GM23248 (cell line): ENCODE data around the gene MIA2. TPM values are rescaled to one million over a fixed set of nuclear protein-coding genes. Genes with fewer than 3 reads are reported as not detected.

Experiments
- DNase-seq: peaks from one replicate; pipeline ENCODE4 v3.0.0-alpha.2; 2015
- H2AFZ ChIP-seq: fragments of 200-600 bp; sonication (generic); 2 replicates; pipeline ENCODE4 v1.6.1; 2016; ENCODE audit warnings: antibody characterized with exemption
- H3F3A ChIP-seq: fragments of 200-600 bp; sonication (generic); 2 replicates; pipeline ENCODE4 v1.6.1; 2016; ENCODE audit warnings: mild to moderate bottlenecking, antibody characterized with exemption, mixed run types; ENCODE audit not compliant: insufficient read depth
- H3K27ac ChIP-seq: fragments of 200-600 bp; sonication (generic); 2 replicates; pipeline ENCODE4 v1.5.1; 2016; ENCODE audit warnings: mild to moderate bottlenecking
- H3K27me3 ChIP-seq: fragments of 200-600 bp; sonication (generic); replicated peaks from 2 replicates; pipeline ENCODE4 v1.6.1; 2016; ENCODE audit warnings: mild to moderate bottlenecking; ENCODE audit not compliant: insufficient read depth
- H3K36me3 ChIP-seq: fragments of 200-600 bp; sonication (generic); 2 replicates; pipeline ENCODE4 v1.6.1; 2016; ENCODE audit warnings: low read depth, mild to moderate bottlenecking
- H3K4me1 ChIP-seq: fragments of 200-600 bp; sonication (generic); 2 replicates; pipeline ENCODE4 v1.6.1; 2016; ENCODE audit warnings: mild to moderate bottlenecking; ENCODE audit not compliant: insufficient read depth
- H3K4me2 ChIP-seq: fragments of 200-600 bp; sonication (generic); one replicate; pipeline ENCODE4 v1.6.1; 2016; ENCODE audit warnings: mild to moderate bottlenecking; ENCODE audit not compliant: unreplicated experiment
- H3K4me3 ChIP-seq: fragments of 200-600 bp; sonication (generic); 2 replicates; pipeline ENCODE4 v1.5.1; 2016; ENCODE audit warnings: mild to moderate bottlenecking
- H3K79me2 ChIP-seq: fragments of 200-600 bp; sonication (generic); 2 replicates; pipeline ENCODE4 v1.6.1; 2016; ENCODE audit warnings: mild to moderate bottlenecking; ENCODE audit not compliant: insufficient read depth
- H3K9ac ChIP-seq: fragments of 200-600 bp; sonication (generic); 2 replicates; pipeline ENCODE4 v1.6.1; 2016; ENCODE audit warnings: mild to moderate bottlenecking
- H3K9me2 ChIP-seq: fragments of 200-600 bp; sonication (generic); 2 replicates; pipeline ENCODE4 v1.6.1; 2016; ENCODE audit warnings: mixed run types, mild to moderate bottlenecking, moderate library complexity; ENCODE audit not compliant: insufficient read depth
- H3K9me3 ChIP-seq: fragments of 200-600 bp; sonication (generic); one replicate; pipeline ENCODE4 v1.6.1; 2017; ENCODE audit warnings: low read depth
- H4K20me1 ChIP-seq: fragments of 200-600 bp; sonication (generic); 2 replicates; pipeline ENCODE4 v1.6.0; 2016; ENCODE audit not compliant: insufficient read depth
- EZH2 ChIP-seq: fragments of 200-600 bp; sonication (generic); IDR thresholded peaks from 2 replicates; pipeline ENCODE4 v1.6.1; 2018; ENCODE audit warnings: antibody characterized with exemption, mild to moderate bottlenecking; ENCODE audit not compliant: insufficient read depth, poor library complexity, severe bottlenecking
- EZH2phosphoT487 ChIP-seq: fragments of 200-600 bp; sonication (generic); IDR thresholded peaks from 2 replicates; pipeline ENCODE4 v1.6.1; 2018; ENCODE audit warnings: antibody characterized with exemption, moderate library complexity, mild to moderate bottlenecking, low read depth; ENCODE audit not compliant: insufficient read depth
- WGBS, 2 experiments: methylation state at CpG; one replicate each; pipeline ENCODE4 v1.1.6; 2015 to 2017; ENCODE audit warnings: low lambda C conversion rate in 2 of 2, low coverage in 1 of 2; ENCODE audit errors: missing lambda C conversion rate in 2 of 2; 5-methylcytosine and 5-hydroxymethylcytosine counted together
- in situ Hi-C: fragments of 300-500 bp; cut with MboI; formaldehyde crosslinking; loops from 2 replicates; pipeline ENCODE4 v1.15.0; 2020
- polyA plus RNA-seq: library from polyadenylated mRNA; unstranded; fragments of >200 nt; fragmentation: Nextera tagmentation; extraction: Ambion mirVana; gene quantifications from 2 replicates; pipeline ENCODE4 v1.2.1, GENCODE V29; 2016
- total RNA-seq: library from RNA; depleted of rRNA; stranded (reverse); fragments of >200 nt; shearing (Covaris generic); gene quantifications from 2 replicates; pipeline ENCODE4 v1.2.3, GENCODE V29; 2014

Gene MIA2
- total and polyA plus RNA-seq, 2 experiments from 2014 or later, result 16.2 to 21.4 TPM

DNA sequence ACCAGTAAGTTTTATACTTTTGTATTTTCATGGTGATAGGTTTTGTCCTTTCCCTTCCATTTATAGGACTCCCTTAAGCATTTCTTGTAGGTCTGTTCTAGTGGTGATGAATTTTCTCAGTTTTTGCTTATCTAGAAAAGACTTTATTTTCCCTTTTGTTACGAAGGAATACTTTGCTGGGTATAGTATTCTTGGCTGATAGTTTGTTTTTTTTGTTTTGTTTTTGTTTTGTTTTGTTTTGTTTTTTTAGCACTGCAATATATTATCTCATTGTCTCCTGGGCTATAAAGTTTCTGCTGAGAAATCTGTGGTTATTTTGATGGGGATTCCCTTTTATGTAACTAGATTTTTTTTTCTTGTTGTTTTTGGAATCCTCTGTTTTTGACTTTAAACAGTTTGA is 130.8 kb downstream of the MIA2 start:
- Histone ChIP-seq H3K4me1 (no peaks in the 10 kb centered on the region), H3K9me2 (no peaks in the 10 kb centered on the region), H3K27me3 (no peaks in the 10 kb centered on the region), H3K9ac (no peak overlapping the region), H3K4me2 (no peak overlapping the region), H3K79me2 (peaks cover 92% of the 10 kb centered on the region), H4K20me1 (0 out of 2 replicates have a peak, but pooled peaks cover 8% of the 10 kb centered on the region), H3F3A (peaks cover 7% of the 10 kb centered on the region; the same call in 1 of the 2 replicates), H3K4me3 (no peak overlapping the region), H3K9me3 (no peaks in the 10 kb centered on the region), H2AFZ (no peak overlapping the region), H3K27ac (no peak overlapping the region), H3K36me3 (0 out of 2 replicates have a peak, but pooled peaks cover 2% of the 10 kb centered on the region)
- in situ Hi-C loops, result no loop called here
- TF ChIP-seq EZH2 (no peak), EZH2phosphoT487 (no peak)
- 88% methylated on average over 1 of the region's 1 CpG for WGBS, 2 experiments
- DNase-seq, result no peak

- in situ Hi-C loops, result no loop called here
- Histone ChIP-seq H3K4me1 (no peaks in the 10 kb centered on the region), H3K79me2 (peaks cover 88% of the 10 kb centered on the region), H3K9me3 (no peaks in the 10 kb centered on the region), H3F3A (peaks cover 7% of the 10 kb centered on the region; the same call in 1 of the 2 replicates), H4K20me1 (0 out of 2 replicates have a peak, but pooled peaks cover 8% of the 10 kb centered on the region), H3K9me2 (no peaks in the 10 kb centered on the region), H2AFZ (no peak overlapping the region), H3K4me3 (no peak overlapping the region), H3K36me3 (0 out of 2 replicates have a peak, but pooled peaks cover 2% of the 10 kb centered on the region), H3K4me2 (no peak overlapping the region), H3K27ac (no peak overlapping the region), H3K27me3 (no peaks in the 10 kb centered on the region), H3K9ac (no peak overlapping the region)
- DNase-seq, result no peak
- WGBS, 2 experiments, result 86 to 89% methylated on average over 1 of the region's 1 CpG
- TF ChIP-seq EZH2 (no peak), EZH2phosphoT487 (no peak)
Observed at GRCh38 chr14:39365354-39365753, 131.6 kb downstream of the MIA2 start.

GRCh38 chr14:39366460-39367386 is 133.0 kb downstream of the MIA2 start:
- H3K27me3 ChIP-seq, result no peaks in the 10 kb centered on the region
- peaks cover 2% of the 10 kb centered on the region; the same call in 1 of the 2 replicates for H3K36me3 ChIP-seq
- H3K4me2 ChIP-seq, result no peak overlapping the region
- no peaks in the 10 kb centered on the region for H3K9me3 ChIP-seq
- H3K79me2 ChIP-seq, result peaks cover 74% of the 10 kb centered on the region
- peaks cover 8% of the 10 kb centered on the region; the same call in 1 of the 2 replicates for H3F3A ChIP-seq
- H3K4me1 ChIP-seq, result 0 out of 2 replicates have a peak, but pooled peaks cover under 1% of the 10 kb centered on the region
- DNase-seq, result no peak
- no peak overlapping the region for H3K9ac ChIP-seq
- in situ Hi-C loops, result no loop called here
- no peak for TF ChIP-seq EZH2phosphoT487
- TF ChIP-seq EZH2, result no peak
- no peak overlapping the region for H3K27ac ChIP-seq
- WGBS, 2 experiments, result 91 to 94% methylated on average over 10 of the region's 10 CpGs
- 0 out of 2 replicates have a peak, but pooled peaks cover 8% of the 10 kb centered on the region for H4K20me1 ChIP-seq
- no peak overlapping the region for H2AFZ ChIP-seq
- H3K9me2 ChIP-seq, result no peaks in the 10 kb centered on the region
- no peak overlapping the region for H3K4me3 ChIP-seq

DNA sequence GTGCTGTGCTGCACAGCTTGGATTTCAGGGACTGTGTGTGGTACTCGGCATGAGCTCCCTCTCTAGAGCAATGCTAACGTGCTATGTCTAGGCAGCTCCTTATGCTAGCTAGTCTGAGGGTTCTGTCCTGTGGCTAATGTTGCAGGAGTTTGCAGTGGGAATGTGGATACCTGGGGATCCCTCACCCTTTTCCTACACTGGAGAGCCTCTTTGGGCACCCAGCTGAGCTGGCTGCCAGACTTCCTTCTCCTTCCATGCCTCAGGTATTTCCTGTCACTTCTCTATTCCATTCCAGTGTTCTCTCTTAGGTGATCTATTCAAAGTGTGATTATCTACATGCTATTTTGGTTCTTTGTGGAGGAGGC is 133.7 kb downstream of the MIA2 start:
- WGBS, 2 experiments, result 36 to 49% methylated on average over 2 of the region's 2 CpGs
- no peaks in the 10 kb centered on the region for H3K9me3 ChIP-seq
- in situ Hi-C loops, result no loop called here
- no peaks in the 10 kb centered on the region for H3K9me2 ChIP-seq
- H4K20me1 ChIP-seq, result 0 out of 2 replicates have a peak, but pooled peaks cover 8% of the 10 kb centered on the region
- peaks cover 14% of the 10 kb centered on the region; the same call in 1 of the 2 replicates for H3F3A ChIP-seq
- no peak overlapping the region for H3K4me2 ChIP-seq
- peaks cover 2% of the 10 kb centered on the region; the same call in 1 of the 2 replicates for H3K36me3 ChIP-seq
- no peak overlapping the region for H2AFZ ChIP-seq
- TF ChIP-seq EZH2, result no peak
- TF ChIP-seq EZH2phosphoT487, result no peak
- H3K79me2 ChIP-seq, result peaks cover 68% of the 10 kb centered on the region
- no peak for DNase-seq
- H3K27me3 ChIP-seq, result no peaks in the 10 kb centered on the region
- peaks cover 7% of the 10 kb centered on the region for H3K4me1 ChIP-seq
- no peak overlapping the region for H3K9ac ChIP-seq
- no peak overlapping the region for H3K27ac ChIP-seq
- no peak overlapping the region for H3K4me3 ChIP-seq
